HUES6 (cell line): Measurements from ENCODE around the gene ITPRIPL1.
A peak's percentile ranks its signal among the peaks of the same experiment; 100 is the strongest.
"Not testable (repeated sequence)": the region's sequence is repeated elsewhere in the genome, so short reads cannot be mapped to it uniquely, and the experiment has no call there.

Experiments
- H3K27ac ChIP-seq: 2 replicates; pipeline ENCODE4 v1.7.0; 2013; ENCODE audit warnings: low read depth, mild to moderate bottlenecking, low read length, inconsistent platforms
- H3K27me3 ChIP-seq: 2 replicates; pipeline ENCODE4 v1.6.1; 2013; ENCODE audit warnings: low read length; ENCODE audit not compliant: control insufficient read depth, insufficient read depth
- H3K36me3 ChIP-seq: 2 replicates; pipeline ENCODE4 v1.6.1; 2013; ENCODE audit warnings: low read length; ENCODE audit not compliant: control insufficient read depth, insufficient read depth
- H3K4me1 ChIP-seq: 2 replicates; pipeline ENCODE4 v1.6.1; 2013; ENCODE audit warnings: low read length; ENCODE audit not compliant: control insufficient read depth, insufficient read depth
- H3K4me3 ChIP-seq: 2 replicates; pipeline ENCODE4 v1.5.1; 2013; ENCODE audit warnings: low read depth, low read length
- H3K9ac ChIP-seq: one replicate; pipeline ENCODE4 v1.6.1; 2013; ENCODE audit warnings: mild to moderate bottlenecking, low read length
- H3K9me3 ChIP-seq: 2 replicates; pipeline ENCODE4 v1.6.1; 2013; ENCODE audit warnings: low read depth, low read length; ENCODE audit not compliant: control insufficient read depth, insufficient read depth

The ITPRIPL1 gene, protein sequence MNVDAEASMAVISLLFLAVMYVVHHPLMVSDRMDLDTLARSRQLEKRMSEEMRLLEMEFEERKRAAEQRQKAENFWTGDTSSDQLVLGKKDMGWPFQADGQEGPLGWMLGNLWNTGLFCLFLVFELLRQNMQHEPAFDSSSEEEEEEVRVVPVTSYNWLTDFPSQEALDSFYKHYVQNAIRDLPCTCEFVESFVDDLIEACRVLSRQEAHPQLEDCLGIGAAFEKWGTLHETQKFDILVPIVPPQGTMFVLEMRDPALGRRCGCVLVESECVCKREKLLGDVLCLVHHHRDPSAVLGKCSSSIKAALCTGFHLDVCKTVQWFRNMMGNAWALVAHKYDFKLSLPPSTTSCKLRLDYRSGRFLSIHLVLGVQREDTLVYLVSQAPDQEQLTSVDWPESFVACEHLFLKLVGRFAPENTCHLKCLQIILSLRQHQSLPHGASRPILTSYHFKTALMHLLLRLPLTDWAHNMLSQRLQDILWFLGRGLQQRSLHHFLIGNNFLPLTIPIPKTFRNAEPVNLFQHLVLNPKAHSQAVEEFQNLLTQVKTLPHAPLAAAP

GRCh38 chr2:96325041-96325883, at the start of gene ITPRIPL1:
Gene ITPRIPL1 (plus strand): TSS chr2:96325317. CDS start chr2:96325840, 523 bp downstream.
- Histone ChIP-seq H3K9ac (peak within 1 kb of the TSS; percentile 70), H3K4me1 (peaks cover 20% of the 10 kb centered on the region), H3K4me3 (peak within 1 kb of the TSS; percentile 70), H3K36me3 (peaks cover 15% of the 10 kb centered on the region), H3K27ac (no peak within 1 kb of the TSS), H3K9me3 (no peaks in the 10 kb centered on the region), H3K27me3 (peaks cover 53% of the 10 kb centered on the region)

- no peak overlapping the region for H3K27ac ChIP-seq
- H3K36me3 ChIP-seq: peaks cover 88% of the 10 kb centered on the region
- H3K9me3 ChIP-seq: no peaks in the 10 kb centered on the region
- H3K9ac ChIP-seq: no peak overlapping the region
- no peak overlapping the region for H3K4me3 ChIP-seq
- no peaks in the 10 kb centered on the region for H3K4me1 ChIP-seq
- no peaks in the 10 kb centered on the region for H3K27me3 ChIP-seq
Measured at GRCh38 chr2:96276787-96277499, 48.2 kb upstream of the ITPRIPL1 start.

- Histone ChIP-seq H3K36me3 (peaks cover 99% of the 10 kb centered on the region), H3K27me3 (no peaks in the 10 kb centered on the region), H3K9me3 (no peaks in the 10 kb centered on the region), H3K9ac (no peak overlapping the region), H3K27ac (no peak overlapping the region), H3K4me3 (no peak overlapping the region), H3K4me1 (no peaks in the 10 kb centered on the region)
Measured at GRCh38 chr2:96287273-96287856, 37.8 kb upstream of the ITPRIPL1 start.

- no peak overlapping the region for H3K27ac ChIP-seq
- peaks cover 100% of the 10 kb centered on the region for H3K36me3 ChIP-seq
- no peak overlapping the region for H3K9ac ChIP-seq
Measured at GRCh38 chr2:96291751-96292150, 33.4 kb upstream of the ITPRIPL1 start.

GRCh38 chr2:96294271-96294670, 30.8 kb upstream of the ITPRIPL1 start:
- H3K9ac ChIP-seq, H3K27ac ChIP-seq, H3K9me3 ChIP-seq, H3K4me1 ChIP-seq, H3K27me3 ChIP-seq, H3K4me3 ChIP-seq: not testable (repeated sequence)
- H3K36me3 ChIP-seq: peaks cover 100% of the 10 kb centered on the region

More at GRCh38 chr2:96291751-96292150, 33.4 kb upstream of the ITPRIPL1 start:
- Histone ChIP-seq H3K4me1 (no peaks in the 10 kb centered on the region), H3K27me3 (no peaks in the 10 kb centered on the region), H3K9me3 (no peaks in the 10 kb centered on the region), H3K4me3 (no peak overlapping the region)

- Histone ChIP-seq H3K27ac (no peak overlapping the region), H3K27me3 (no peaks in the 10 kb centered on the region), H3K4me3 (no peak overlapping the region), H3K9me3 (no peaks in the 10 kb centered on the region), H3K36me3 (peaks cover 97% of the 10 kb centered on the region), H3K9ac (no peak overlapping the region), H3K4me1 (no peaks in the 10 kb centered on the region)
Measured at GRCh38 chr2:96296925-96297324, 28.2 kb upstream of the ITPRIPL1 start.

DNA sequence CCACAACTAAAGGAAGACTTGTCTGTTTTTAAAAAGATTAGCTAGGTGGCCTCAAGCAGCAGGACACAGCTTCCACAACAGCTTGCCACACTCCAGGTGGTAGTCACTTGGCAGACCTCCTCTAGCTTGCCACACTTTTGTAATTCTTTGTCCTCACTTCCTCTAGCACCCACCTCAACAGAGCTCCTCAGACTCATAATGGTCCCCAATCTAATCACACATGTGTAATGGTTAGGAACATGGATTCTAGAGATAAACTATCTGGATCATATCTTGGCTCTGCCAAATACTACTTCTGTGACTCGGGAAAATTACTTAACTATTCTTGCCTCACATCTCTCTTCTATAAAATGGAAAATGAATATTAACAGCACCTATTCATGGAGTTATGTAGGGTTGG, 23.3 kb upstream of the ITPRIPL1 start:
- no peaks in the 10 kb centered on the region for H3K27me3 ChIP-seq
- H3K36me3 ChIP-seq: peaks cover 76% of the 10 kb centered on the region
- H3K4me1 ChIP-seq: peaks cover 6% of the 10 kb centered on the region; the same call in 1 of the 2 replicates
- no peak overlapping the region for H3K27ac ChIP-seq
- H3K4me3 ChIP-seq: no peak overlapping the region
- H3K9ac ChIP-seq: no peak overlapping the region
- H3K9me3 ChIP-seq: no peaks in the 10 kb centered on the region

GRCh38 chr2:96304606-96305005, 20.5 kb upstream of the ITPRIPL1 start:
- no peaks in the 10 kb centered on the region for H3K27me3 ChIP-seq
- peak overlapping the region; percentile 99 for H3K4me3 ChIP-seq
- H3K4me1 ChIP-seq: peaks cover 6% of the 10 kb centered on the region; the same call in 1 of the 2 replicates
- H3K36me3 ChIP-seq: peaks cover 49% of the 10 kb centered on the region
- no peak overlapping the region for H3K27ac ChIP-seq
- H3K9ac ChIP-seq: peak overlapping the region; percentile 95
- H3K9me3 ChIP-seq: no peaks in the 10 kb centered on the region

DNA sequence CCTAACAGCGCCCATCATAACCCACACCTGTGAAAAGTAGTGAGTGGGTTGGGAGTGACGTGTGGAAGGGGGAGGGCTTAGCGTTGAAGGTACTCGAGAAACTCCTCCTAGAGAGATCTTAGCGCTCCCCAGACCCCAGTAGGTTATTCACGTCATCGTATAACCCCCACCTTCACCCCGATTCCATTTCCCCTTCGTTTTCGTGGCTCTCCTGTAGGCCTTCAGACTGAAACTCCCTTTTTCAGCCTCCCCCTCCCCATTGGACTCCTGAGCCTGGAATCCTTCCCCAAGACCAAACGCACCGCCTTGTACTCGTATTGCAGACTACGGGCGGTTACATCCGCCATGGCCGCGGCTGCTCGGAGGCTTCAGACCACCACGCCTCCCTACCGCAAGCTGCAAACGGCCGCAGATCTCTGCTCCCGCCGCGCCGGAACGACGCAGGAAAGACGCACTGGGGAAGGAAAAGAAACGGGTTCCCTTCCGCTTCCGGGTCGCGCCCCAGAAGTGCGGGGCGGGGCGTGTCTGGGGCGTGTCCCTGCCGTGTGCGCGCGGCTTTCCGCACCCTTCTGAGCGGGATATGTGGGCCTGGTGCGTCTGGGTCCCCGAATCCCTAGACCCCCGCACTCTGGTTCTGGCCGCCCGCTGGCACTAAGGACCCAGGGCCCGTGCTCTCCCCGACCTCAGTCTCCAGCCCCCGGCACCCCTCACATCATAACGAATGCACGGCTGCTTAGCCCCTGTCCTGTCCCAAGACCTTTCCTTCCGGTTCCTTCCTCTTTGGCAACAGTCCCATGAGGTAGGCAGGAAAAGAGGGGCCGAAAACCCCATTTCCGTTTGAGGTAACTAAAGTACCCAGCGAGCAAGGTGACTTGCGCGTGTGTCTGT, 19.8 kb upstream of the ITPRIPL1 start, which contains the start of gene SNRNP200:
SNRNP200 (minus strand) TSS at position 456 of the 888 bp plus-strand sequence; CDS start at position 347, 109 bp downstream.
- Histone ChIP-seq H3K4me1 (peaks cover 6% of the 10 kb centered on the region; the same call in 1 of the 2 replicates), H3K27me3 (no peaks in the 10 kb centered on the region), H3K9ac (peak within 1 kb of the TSS; percentile 95), H3K36me3 (peaks cover 42% of the 10 kb centered on the region), H3K27ac (peak within 1 kb of the TSS; percentile 86), H3K4me3 (peak within 1 kb of the TSS; percentile 99), H3K9me3 (no peaks in the 10 kb centered on the region)
